ENCODE results near the gene CHMP3. TPM values are rescaled to one million over a fixed set of nuclear protein-coding genes. Genes with fewer than 3 reads are reported as not detected.

CHMP3 gene
- total RNA-seq, 1 experiment from 2014 or later: 54.4 TPM

DNA sequence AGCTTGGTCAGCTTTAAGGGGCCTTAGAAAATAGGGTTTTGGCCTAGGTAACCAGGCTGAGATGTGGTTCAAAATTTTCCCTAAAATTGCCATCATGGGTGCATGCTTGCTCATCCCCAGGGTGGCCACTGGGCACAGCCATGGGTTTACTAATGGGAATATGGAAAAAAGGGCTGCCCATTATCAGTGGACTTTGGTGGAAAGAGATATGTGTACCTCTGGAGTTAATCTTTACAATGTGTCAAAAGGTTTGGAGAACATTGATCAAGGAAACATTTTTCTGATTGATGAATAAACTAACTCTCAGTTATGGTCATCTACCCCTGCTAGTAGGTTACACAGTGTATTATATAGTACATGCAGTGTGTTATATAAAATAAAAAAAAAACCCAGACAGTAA is 109.0 kb downstream of the CHMP3 start:
- Histone ChIP-seq H3K9me2 (replicated peaks; ENCODE audit: low read length) (no peaks in the 10 kb centered on the region), H2AFZ (ENCODE audit: low read length) (no peak overlapping the region), H3K79me2 (ENCODE audit: low read length) (peaks cover 29% of the 10 kb centered on the region), H3K27me3 (ENCODE audit: low read length) (no peaks in the 10 kb centered on the region), H3K9ac (ENCODE audit: low read length) (no peak overlapping the region), H3K4me2 (ENCODE audit: low read length) (peak overlapping the region; percentile 42), H3K27ac (ENCODE audit: low read length) (peak overlapping the region; percentile 29; the same call in 1 of the 2 replicates), H3F3A (ENCODE audit: low read length, unreplicated experiment) (no peaks in the 10 kb centered on the region), H3K36me3 (ENCODE audit: low read depth, low read length) (peaks cover 79% of the 10 kb centered on the region), H3K9me3 (ENCODE audit: low read length) (no peaks in the 10 kb centered on the region), H3K4me1 (ENCODE audit: insufficient read depth, low read length) (peaks cover 20% of the 10 kb centered on the region), H4K20me1 (ENCODE audit: low read length) (peaks cover 12% of the 10 kb centered on the region), H3K4me3 (ENCODE audit: low read length) (no peak overlapping the region)
- intact Hi-C loops (cut with micrococcal nuclease): no loop called here
- TF ChIP-seq EZH2phosphoT487 (IDR thresholded peaks at IDR 0.05; ENCODE audit: borderline replicate concordance, low read length) (no peak), EZH2 (IDR thresholded peaks at IDR 0.05; ENCODE audit: low read length, unreplicated experiment) (no peak)
- TF ChIP-seq, protein P1, sequence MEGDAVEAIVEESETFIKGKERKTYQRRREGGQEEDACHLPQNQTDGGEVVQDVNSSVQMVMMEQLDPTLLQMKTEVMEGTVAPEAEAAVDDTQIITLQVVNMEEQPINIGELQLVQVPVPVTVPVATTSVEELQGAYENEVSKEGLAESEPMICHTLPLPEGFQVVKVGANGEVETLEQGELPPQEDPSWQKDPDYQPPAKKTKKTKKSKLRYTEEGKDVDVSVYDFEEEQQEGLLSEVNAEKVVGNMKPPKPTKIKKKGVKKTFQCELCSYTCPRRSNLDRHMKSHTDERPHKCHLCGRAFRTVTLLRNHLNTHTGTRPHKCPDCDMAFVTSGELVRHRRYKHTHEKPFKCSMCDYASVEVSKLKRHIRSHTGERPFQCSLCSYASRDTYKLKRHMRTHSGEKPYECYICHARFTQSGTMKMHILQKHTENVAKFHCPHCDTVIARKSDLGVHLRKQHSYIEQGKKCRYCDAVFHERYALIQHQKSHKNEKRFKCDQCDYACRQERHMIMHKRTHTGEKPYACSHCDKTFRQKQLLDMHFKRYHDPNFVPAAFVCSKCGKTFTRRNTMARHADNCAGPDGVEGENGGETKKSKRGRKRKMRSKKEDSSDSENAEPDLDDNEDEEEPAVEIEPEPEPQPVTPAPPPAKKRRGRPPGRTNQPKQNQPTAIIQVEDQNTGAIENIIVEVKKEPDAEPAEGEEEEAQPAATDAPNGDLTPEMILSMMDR (conservative IDR thresholded peaks at IDR 0.05; ENCODE audit: low read depth, low read length): no peak
- no TSS peak for BruUV-seq (replicated peaks)
- ATAC-seq (no peak; the same call in 1 of the 2 replicates), DNase-seq (no peak)
- CTCF ChIA-PET: no interaction called here
- POLR2A ChIA-PET (ENCODE audit: unreplicated experiment): interaction anchor here (0.8 kb wide), 1 partner anchor 12 kb away, joined by 7 read pairs; no protein-coding TSS in a partner anchor

DNA sequence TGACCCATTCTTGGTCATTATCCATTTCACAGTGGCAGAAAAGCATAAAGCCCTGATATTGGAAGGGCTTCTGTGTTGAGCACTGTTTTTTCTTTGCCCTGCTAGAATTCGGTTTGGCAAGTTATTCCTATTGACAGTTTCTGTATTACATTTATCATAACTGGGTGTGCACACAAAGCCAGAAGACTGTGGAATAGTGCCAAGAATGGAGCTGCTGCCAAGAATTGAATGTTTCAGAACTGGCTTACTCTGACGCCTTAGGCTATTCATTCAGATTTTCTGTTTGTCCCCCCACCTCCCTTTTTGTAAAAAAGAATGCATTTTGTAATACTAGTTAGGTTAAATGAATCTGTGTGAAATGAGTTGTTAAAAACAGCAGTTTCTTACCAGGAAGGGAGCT is 109.4 kb downstream of the CHMP3 start:
- Histone ChIP-seq H3F3A (ENCODE audit: low read length, unreplicated experiment) (no peaks in the 10 kb centered on the region), H3K27ac (ENCODE audit: low read length) (peak overlapping the region; percentile 29; the same call in 1 of the 2 replicates), H3K9me3 (ENCODE audit: low read length) (no peaks in the 10 kb centered on the region), H2AFZ (ENCODE audit: low read length) (no peak overlapping the region), H3K9ac (ENCODE audit: low read length) (no peak overlapping the region), H3K9me2 (replicated peaks; ENCODE audit: low read length) (no peaks in the 10 kb centered on the region), H3K36me3 (ENCODE audit: low read depth, low read length) (peaks cover 78% of the 10 kb centered on the region), H4K20me1 (ENCODE audit: low read length) (peaks cover 15% of the 10 kb centered on the region), H3K4me2 (ENCODE audit: low read length) (peak overlapping the region; percentile 42), H3K27me3 (ENCODE audit: low read length) (no peaks in the 10 kb centered on the region), H3K79me2 (ENCODE audit: low read length) (peaks cover 33% of the 10 kb centered on the region), H3K4me1 (ENCODE audit: insufficient read depth, low read length) (peaks cover 20% of the 10 kb centered on the region), H3K4me3 (ENCODE audit: low read length) (no peak overlapping the region)
- ChIA-PET POLR2A (ENCODE audit: unreplicated experiment) (interaction anchor here (0.8 kb wide), 1 partner anchor 11 kb away, joined by 7 read pairs; no protein-coding TSS in a partner anchor), CTCF (no interaction called here)
- intact Hi-C loops (cut with micrococcal nuclease): no loop called here
- TF ChIP-seq, protein P1 (conservative IDR thresholded peaks at IDR 0.05; ENCODE audit: low read depth, low read length): no peak
- TF ChIP-seq EZH2 (IDR thresholded peaks at IDR 0.05; ENCODE audit: low read length, unreplicated experiment): no peak
- TF ChIP-seq EZH2phosphoT487 (IDR thresholded peaks at IDR 0.05; ENCODE audit: borderline replicate concordance, low read length): no peak
- ATAC-seq (peak; percentile 86), DNase-seq (peak; percentile 97)
- BruUV-seq (replicated peaks): no TSS peak

Other genes with a start within 250 kb of the CHMP3 start
- gene REEP1, start 225.8 kb downstream of the CHMP3 start, total RNA-seq (2014; rRNA removed): 0.06 TPM in 1 of 2 replicates, not detected in the other
- 32.2 and 59.6 TPM in 2 replicates for gene KDM3A, start 122.1 kb downstream of the CHMP3 start, total RNA-seq (2014; rRNA removed)
- gene RNF103, start 60.4 kb upstream of the CHMP3 start, total RNA-seq (2014; rRNA removed): 10.4 and 12.3 TPM in 2 replicates
- 23.4 and 34.1 TPM in 2 replicates for gene RMND5A, start 156.8 kb upstream of the CHMP3 start, total RNA-seq (2014; rRNA removed)
- gene CD8A, start 227.5 kb upstream of the CHMP3 start, total RNA-seq (2014; rRNA removed): 0.18 TPM in 1 of 2 replicates, not detected in the other

All from PC-3 (cell line).